ENCODE measurements around the gene OR5B2.
"Not testable (repeated sequence)": the region's sequence is repeated elsewhere in the genome, so short reads cannot be mapped to it uniquely, and the experiment has no call there.

The OR5B2 gene

GRCh38 chr11:58428021-58428420 lies at the start of gene OR5B2:
OR5B2 (minus strand) TSS chr11:58428121; CDS start chr11:58423261, 4,860 bp downstream.
- DNase-seq (ENCODE audit: low read depth), result no peak

GRCh38 chr11:58471892-58472291 lies 44.0 kb upstream of the OR5B2 start:
- DNase-seq (ENCODE audit: low read depth), result no peak

- no peak for DNase-seq (ENCODE audit: low read depth)
Observed at GRCh38 chr11:58466293-58466692, 38.4 kb upstream of the OR5B2 start.

- no peak for DNase-seq (ENCODE audit: low read depth)
Observed at GRCh38 chr11:58465690-58466089, 37.8 kb upstream of the OR5B2 start.

- no peak for DNase-seq (ENCODE audit: low read depth)
Observed at GRCh38 chr11:58451585-58451984, 23.7 kb upstream of the OR5B2 start.

- no peak for DNase-seq (ENCODE audit: low read depth)
Observed at GRCh38 chr11:58446294-58446693, 18.4 kb upstream of the OR5B2 start.

GRCh38 chr11:58444300-58444699 lies 16.4 kb upstream of the OR5B2 start:
- no peak for DNase-seq (ENCODE audit: low read depth)

- DNase-seq (ENCODE audit: low read depth), result no peak
Observed at GRCh38 chr11:58442136-58442535, 14.2 kb upstream of the OR5B2 start, which contains the start of gene OR5B12. OR5B12 (minus strand) TSS chr11:58442236; CDS start chr11:58440151, 2,085 bp downstream.

GRCh38 chr11:58438486-58438885 lies 10.6 kb upstream of the OR5B2 start:
- DNase-seq (ENCODE audit: low read depth), result no peak

GRCh38 chr11:58434217-58434616 lies 6.3 kb upstream of the OR5B2 start:
- no peak for DNase-seq (ENCODE audit: low read depth)

- no peak for DNase-seq (ENCODE audit: low read depth)
Observed at GRCh38 chr11:58433638-58434203, 5.8 kb upstream of the OR5B2 start.

GRCh38 chr11:58429273-58429672 lies 1.4 kb upstream of the OR5B2 start:
- DNase-seq (ENCODE audit: low read depth), result no peak

- no peak for DNase-seq (ENCODE audit: low read depth)
Observed at GRCh38 chr11:58406774-58407173, 21.1 kb downstream of the OR5B2 start, which contains the start of gene OR5B3. OR5B3 (minus strand) TSS chr11:58406874; CDS start chr11:58403409, 3,465 bp downstream.

- not testable (repeated sequence) for DNase-seq (ENCODE audit: low read depth)
Observed at GRCh38 chr11:58399622-58400021, 28.3 kb downstream of the OR5B2 start.

GRCh38 chr11:58395581-58395980 lies 32.3 kb downstream of the OR5B2 start:
- no peak for DNase-seq (ENCODE audit: low read depth)

GRCh38 chr11:58394195-58394594 lies 33.7 kb downstream of the OR5B2 start:
- no peak for DNase-seq (ENCODE audit: low read depth)

- no peak for DNase-seq (ENCODE audit: low read depth)
Observed at GRCh38 chr11:58392746-58393145, 35.2 kb downstream of the OR5B2 start.

GRCh38 chr11:58391879-58392278 lies 36.0 kb downstream of the OR5B2 start:
- no peak for DNase-seq (ENCODE audit: low read depth)

- DNase-seq (ENCODE audit: low read depth), result no peak
Observed at GRCh38 chr11:58390551-58391063, 37.3 kb downstream of the OR5B2 start.

All from stimulated activated CD8-positive, alpha-beta memory T cell treated with anti-CD3 and anti-CD28 coated beads, Interleukin-15, amount 100 ng/mL, for 24 hours (primary cell).